ENCODE data around the gene ABHD17A. TPM values are rescaled to one million over a fixed set of nuclear protein-coding genes. Genes with fewer than 3 reads are reported as not detected.
A peak's percentile ranks its signal among the peaks of the same experiment; 100 is the strongest.

Gene ABHD17A
- total RNA-seq, 1 donor from 2014 or later = 73.9 TPM

DNA sequence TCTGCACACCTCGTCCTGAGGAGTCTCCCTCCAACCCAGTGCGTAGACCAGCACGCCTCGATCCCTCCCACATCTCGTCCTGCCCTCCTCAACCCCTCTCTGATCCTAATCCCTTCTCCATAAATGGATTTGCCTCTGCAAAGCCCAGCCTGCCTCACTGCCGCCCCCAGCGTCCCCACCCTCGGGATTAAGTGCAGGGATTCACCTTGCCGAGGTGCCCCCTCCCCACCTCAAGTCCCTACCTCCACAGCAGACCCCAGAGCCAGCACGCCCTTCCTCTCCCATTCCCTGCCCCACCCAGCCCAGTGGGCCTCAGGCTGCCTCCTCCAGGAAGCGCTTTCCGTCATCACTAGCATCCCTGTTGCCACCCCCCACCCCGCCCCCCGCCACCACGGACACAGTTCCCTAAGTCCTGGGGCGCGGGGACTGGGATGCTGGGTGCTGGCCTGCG, 25.9 kb downstream of the ABHD17A start:
- no peak overlapping the region for H3K27ac Mint-ChIP-seq (ENCODE audit: unreplicated experiment)
- peaks cover 18% of the 10 kb centered on the region for H3K4me1 Mint-ChIP-seq
- no peaks in the 10 kb centered on the region for H3K9me3 Mint-ChIP-seq
- H3K4me3 Mint-ChIP-seq = peak overlapping the region; percentile 86
- TF ChIP-seq, protein P1, sequence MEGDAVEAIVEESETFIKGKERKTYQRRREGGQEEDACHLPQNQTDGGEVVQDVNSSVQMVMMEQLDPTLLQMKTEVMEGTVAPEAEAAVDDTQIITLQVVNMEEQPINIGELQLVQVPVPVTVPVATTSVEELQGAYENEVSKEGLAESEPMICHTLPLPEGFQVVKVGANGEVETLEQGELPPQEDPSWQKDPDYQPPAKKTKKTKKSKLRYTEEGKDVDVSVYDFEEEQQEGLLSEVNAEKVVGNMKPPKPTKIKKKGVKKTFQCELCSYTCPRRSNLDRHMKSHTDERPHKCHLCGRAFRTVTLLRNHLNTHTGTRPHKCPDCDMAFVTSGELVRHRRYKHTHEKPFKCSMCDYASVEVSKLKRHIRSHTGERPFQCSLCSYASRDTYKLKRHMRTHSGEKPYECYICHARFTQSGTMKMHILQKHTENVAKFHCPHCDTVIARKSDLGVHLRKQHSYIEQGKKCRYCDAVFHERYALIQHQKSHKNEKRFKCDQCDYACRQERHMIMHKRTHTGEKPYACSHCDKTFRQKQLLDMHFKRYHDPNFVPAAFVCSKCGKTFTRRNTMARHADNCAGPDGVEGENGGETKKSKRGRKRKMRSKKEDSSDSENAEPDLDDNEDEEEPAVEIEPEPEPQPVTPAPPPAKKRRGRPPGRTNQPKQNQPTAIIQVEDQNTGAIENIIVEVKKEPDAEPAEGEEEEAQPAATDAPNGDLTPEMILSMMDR (conservative IDR thresholded peaks at IDR 0.05) = no peak
- no peaks in the 10 kb centered on the region for H3K36me3 Mint-ChIP-seq (ENCODE audit: low read depth)
- peaks cover 25% of the 10 kb centered on the region for H3K27me3 Mint-ChIP-seq (ENCODE audit: low read depth)
- DNase-seq (ENCODE audit: low read depth, low spot score) = no peak

DNA sequence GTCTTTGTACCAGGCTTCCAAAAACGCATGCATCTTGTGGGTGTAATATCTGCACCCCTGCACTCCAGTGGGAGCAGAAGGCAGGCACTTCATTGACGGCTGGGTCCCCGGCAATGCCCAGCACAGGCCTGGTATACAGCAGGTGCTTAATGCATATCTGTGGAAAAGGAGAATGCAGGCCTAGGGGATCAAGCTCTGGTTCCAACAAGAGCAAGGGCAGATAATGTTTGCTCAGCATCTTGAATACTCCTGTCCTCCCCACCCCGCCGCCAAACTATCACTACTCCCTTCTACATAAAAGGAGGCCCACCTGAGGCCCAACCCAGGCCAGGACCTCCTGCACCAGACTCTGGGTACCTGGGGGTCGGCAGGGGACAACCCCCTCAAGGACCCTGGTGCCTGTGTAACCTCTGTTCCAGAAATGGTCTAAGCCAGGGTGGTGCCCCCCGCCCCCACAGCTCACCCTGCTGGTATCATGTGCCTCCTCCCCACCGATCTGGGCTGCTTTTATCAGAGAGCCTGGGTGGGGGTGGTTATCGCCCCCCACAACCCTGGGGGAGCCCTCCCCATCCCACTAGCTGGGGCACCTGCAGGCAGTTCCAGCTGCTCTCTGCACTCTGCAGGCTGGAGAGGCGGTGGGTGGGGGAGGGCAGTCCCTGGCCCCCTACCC, 26.7 kb downstream of the ABHD17A start:
- Mint-ChIP-seq H3K4me1 (peaks cover 19% of the 10 kb centered on the region), H3K36me3 (ENCODE audit: low read depth) (no peaks in the 10 kb centered on the region), H3K27ac (ENCODE audit: unreplicated experiment) (no peak overlapping the region), H3K4me3 (peak overlapping the region; percentile 44), H3K9me3 (no peaks in the 10 kb centered on the region), H3K27me3 (ENCODE audit: low read depth) (peaks cover 25% of the 10 kb centered on the region)
- TF ChIP-seq, protein P1 (conservative IDR thresholded peaks at IDR 0.05) = no peak
- no peak for DNase-seq (ENCODE audit: low read depth, low spot score)

DNA sequence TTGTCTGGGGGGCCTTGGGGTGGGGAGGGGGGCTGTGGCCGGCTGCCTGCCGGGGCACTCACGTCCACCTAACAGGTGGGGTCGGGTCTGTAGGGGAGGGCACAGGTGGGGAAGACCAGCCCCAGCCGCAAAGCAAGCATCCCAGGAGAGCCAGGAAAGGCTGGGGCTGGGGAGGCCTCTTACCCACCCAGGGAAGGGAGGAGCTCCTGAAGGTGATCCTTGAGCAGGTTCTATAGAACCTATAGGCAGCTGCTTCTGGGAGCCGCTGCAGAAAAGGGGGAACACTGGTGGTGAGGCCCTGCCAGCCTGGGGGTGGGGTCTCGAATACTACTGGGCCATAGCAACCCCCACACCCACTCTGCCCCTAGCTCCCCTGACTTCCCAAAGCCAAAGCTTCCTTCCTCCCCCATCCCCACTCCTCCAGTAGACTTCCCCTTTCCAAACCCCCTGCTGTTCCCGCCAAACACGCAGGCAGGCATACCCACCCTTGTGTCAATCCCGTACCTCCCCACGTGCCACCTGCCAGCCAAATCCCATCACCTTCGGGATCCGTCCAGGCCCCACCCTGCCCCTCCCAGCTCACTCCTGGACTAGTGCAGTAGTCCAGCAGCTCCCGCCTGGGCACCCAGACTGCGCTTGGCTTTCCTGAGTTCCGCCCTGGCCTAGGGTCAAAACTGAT, 27.5 kb downstream of the ABHD17A start:
- no peak for DNase-seq (ENCODE audit: low read depth, low spot score)

DNA sequence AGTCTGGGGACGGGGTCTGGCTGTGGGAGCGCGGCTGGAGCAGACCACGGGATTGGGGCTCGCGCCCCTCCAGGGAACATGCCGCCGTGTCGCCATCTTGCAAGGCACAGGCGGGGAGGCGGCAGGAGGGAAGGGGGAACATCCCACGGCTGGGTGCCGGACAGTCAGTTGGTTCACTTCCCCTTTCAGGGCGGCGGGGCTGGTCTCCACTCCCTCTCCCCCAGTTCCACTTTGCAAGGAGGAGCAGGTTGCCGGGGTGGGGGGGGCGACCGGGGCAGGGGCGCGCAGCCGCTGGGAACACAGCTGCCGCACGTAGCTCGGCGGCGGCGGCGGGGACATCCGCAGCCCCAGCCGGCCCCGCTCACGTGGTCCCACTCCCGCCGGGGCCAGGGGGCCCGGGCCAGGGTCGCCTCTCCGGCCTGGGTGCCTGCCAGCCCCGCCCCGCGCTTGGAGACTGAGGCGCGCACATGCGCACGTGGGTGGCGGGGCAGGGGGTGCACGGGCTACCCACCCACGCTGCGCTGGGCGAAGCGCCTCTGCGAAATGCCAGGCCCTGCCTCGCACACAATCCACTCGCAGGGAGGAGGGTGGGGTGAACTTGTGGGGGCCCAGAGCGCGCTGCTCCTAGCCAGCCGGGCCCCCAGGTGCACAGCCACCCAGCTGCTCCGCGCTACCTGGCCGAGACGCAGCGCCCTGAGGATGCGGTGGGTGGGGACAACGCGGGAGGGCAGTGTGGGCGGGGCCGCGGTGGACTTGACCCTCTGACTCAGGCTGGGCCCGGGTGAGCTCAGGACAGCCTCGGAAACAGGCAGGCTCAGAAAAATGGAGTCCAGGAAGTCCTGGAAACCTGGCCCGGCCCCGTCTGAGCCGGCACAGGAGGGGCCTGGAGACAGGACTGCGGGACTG, 28.3 kb downstream of the ABHD17A start:
- Mint-ChIP-seq H3K4me1 (peaks cover 18% of the 10 kb centered on the region), H3K36me3 (ENCODE audit: low read depth) (no peaks in the 10 kb centered on the region), H3K27ac (ENCODE audit: unreplicated experiment) (no peak overlapping the region), H3K27me3 (ENCODE audit: low read depth) (peaks cover 19% of the 10 kb centered on the region), H3K9me3 (no peaks in the 10 kb centered on the region), H3K4me3 (no peak overlapping the region)
- DNase-seq (ENCODE audit: low read depth, low spot score) = no peak
- TF ChIP-seq, protein P1 (conservative IDR thresholded peaks at IDR 0.05) = no peak

More for the DNA sequence above, 27.5 kb downstream of the ABHD17A start:
- TF ChIP-seq, protein P1 (conservative IDR thresholded peaks at IDR 0.05) = no peak
- H3K4me1 Mint-ChIP-seq = peaks cover 22% of the 10 kb centered on the region
- H3K4me3 Mint-ChIP-seq = peak overlapping the region; percentile 47
- H3K36me3 Mint-ChIP-seq (ENCODE audit: low read depth) = no peaks in the 10 kb centered on the region
- no peak overlapping the region for H3K27ac Mint-ChIP-seq (ENCODE audit: unreplicated experiment)
- peaks cover 25% of the 10 kb centered on the region for H3K27me3 Mint-ChIP-seq (ENCODE audit: low read depth)
- no peaks in the 10 kb centered on the region for H3K9me3 Mint-ChIP-seq

DNA sequence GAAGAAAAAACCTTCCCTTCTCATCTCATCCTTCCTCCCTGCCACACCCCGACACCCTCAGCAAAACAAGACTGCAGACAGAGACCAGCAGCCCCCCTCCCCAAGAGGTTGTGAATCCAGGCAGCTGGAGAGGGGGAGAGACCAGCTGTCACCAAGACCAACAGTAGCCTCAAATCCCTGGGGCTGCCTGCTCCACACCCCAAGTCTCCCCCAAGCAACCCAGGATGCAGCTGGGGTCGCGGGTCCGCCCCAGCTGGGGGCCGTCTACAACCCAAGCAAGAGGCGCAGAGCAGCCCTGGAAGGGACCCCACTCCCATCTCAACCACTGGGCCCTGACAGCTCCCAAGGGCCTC, 29.0 kb downstream of the ABHD17A start:
- H3K27ac Mint-ChIP-seq (ENCODE audit: unreplicated experiment) = no peak overlapping the region
- H3K36me3 Mint-ChIP-seq (ENCODE audit: low read depth) = no peaks in the 10 kb centered on the region
- H3K27me3 Mint-ChIP-seq (ENCODE audit: low read depth) = peaks cover 12% of the 10 kb centered on the region
- TF ChIP-seq, protein P1 (conservative IDR thresholded peaks at IDR 0.05) = no peak
- H3K4me3 Mint-ChIP-seq = peak overlapping the region; percentile 15
- no peak for DNase-seq (ENCODE audit: low read depth, low spot score)
- H3K9me3 Mint-ChIP-seq = no peaks in the 10 kb centered on the region
- peaks cover 12% of the 10 kb centered on the region for H3K4me1 Mint-ChIP-seq
